MM.1S (cell line): ENCODE measurements around the gene TBL1XR1.

Source experiments
- DNase-seq: peaks from one replicate; pipeline ENCODE4 v3.0.0-alpha.2; 2015
- H2AFZ ChIP-seq: fragments of 300-600 bp; sonication (generic); 2 replicates; pipeline ENCODE4 v1.6.0; 2016; ENCODE audit warnings: antibody characterized with exemption, low read length
- H3F3A ChIP-seq: fragments of 300-600 bp; sonication (generic); 2 replicates; pipeline ENCODE4 v1.6.1; 2016; ENCODE audit warnings: mild to moderate bottlenecking, antibody characterized with exemption, low read length, moderate library complexity, mixed read lengths; ENCODE audit not compliant: insufficient read depth
- H3K27ac ChIP-seq: fragments of 300-600 bp; sonication (generic); 2 replicates; pipeline ENCODE4 v1.5.1; 2016; ENCODE audit warnings: mild to moderate bottlenecking, low read length
- H3K27me3 ChIP-seq: fragments of 300-600 bp; sonication (generic); replicated peaks from 2 replicates; pipeline ENCODE4 v1.6.0; 2016; ENCODE audit warnings: low read length; ENCODE audit not compliant: insufficient read depth
- H3K36me3 ChIP-seq: fragments of 300-600 bp; sonication (generic); replicated peaks from 2 replicates; pipeline ENCODE4 v1.6.1; 2016; ENCODE audit warnings: mild to moderate bottlenecking, low read length, mixed read lengths; ENCODE audit not compliant: insufficient read depth
- H3K4me1 ChIP-seq: fragments of 300-600 bp; sonication (generic); 2 replicates; pipeline ENCODE4 v1.6.1; 2016; ENCODE audit warnings: low read length, mixed read lengths
- H3K4me2 ChIP-seq: fragments of 300-600 bp; sonication (generic); 2 replicates; pipeline ENCODE4 v1.6.0; 2016; ENCODE audit warnings: low read depth, low read length
- H3K4me3 ChIP-seq: fragments of 300-600 bp; sonication (generic); 2 replicates; pipeline ENCODE4 v1.5.1; 2016; ENCODE audit warnings: low read length, mixed read lengths
- H3K79me2 ChIP-seq: fragments of 300-600 bp; sonication (generic); 2 replicates; pipeline ENCODE4 v1.6.1; 2016; ENCODE audit warnings: mixed run types, low read length, mixed read lengths
- H3K9ac ChIP-seq: fragments of 300-600 bp; sonication (generic); 2 replicates; pipeline ENCODE4 v1.6.1; 2016; ENCODE audit warnings: low read length, mixed read lengths
- H3K9me2 ChIP-seq: fragments of 300-600 bp; sonication (generic); replicated peaks from 2 replicates; pipeline ENCODE4 v1.6.1; 2016; ENCODE audit warnings: mild to moderate bottlenecking, low read length, mixed read lengths; ENCODE audit not compliant: insufficient read depth
- H3K9me3 ChIP-seq: fragments of 300-600 bp; sonication (generic); replicated peaks from 2 replicates; pipeline ENCODE4 v1.6.1; 2016; ENCODE audit warnings: mild to moderate bottlenecking, low read length, mixed read lengths; ENCODE audit not compliant: insufficient read depth
- H4K20me1 ChIP-seq: fragments of 300-600 bp; sonication (generic); 2 replicates; pipeline ENCODE4 v1.6.1; 2016; ENCODE audit warnings: mild to moderate bottlenecking, low read length, moderate library complexity, mixed read lengths; ENCODE audit not compliant: insufficient read depth
- CTCF ChIP-seq: fragments of 300-600 bp; sonication (generic); IDR thresholded peaks from 2 replicates; pipeline ENCODE4 v1.5.1; 2016; ENCODE audit warnings: antibody characterized with exemption, low read length, mixed read lengths
- EZH2 ChIP-seq: fragments of 300-600 bp; sonication (generic); optimal IDR thresholded peaks from 2 replicates; pipeline ENCODE3; 2017; ENCODE audit warnings: low read depth, mild to moderate bottlenecking, antibody characterized with exemption, low read length, mixed read lengths
- EZH2phosphoT487 ChIP-seq: fragments of 300-600 bp; sonication (generic); IDR thresholded peaks from 2 replicates; pipeline ENCODE4 v1.6.1; 2018; ENCODE audit warnings: antibody characterized with exemption, low read length

TBL1XR1 gene

DNA sequence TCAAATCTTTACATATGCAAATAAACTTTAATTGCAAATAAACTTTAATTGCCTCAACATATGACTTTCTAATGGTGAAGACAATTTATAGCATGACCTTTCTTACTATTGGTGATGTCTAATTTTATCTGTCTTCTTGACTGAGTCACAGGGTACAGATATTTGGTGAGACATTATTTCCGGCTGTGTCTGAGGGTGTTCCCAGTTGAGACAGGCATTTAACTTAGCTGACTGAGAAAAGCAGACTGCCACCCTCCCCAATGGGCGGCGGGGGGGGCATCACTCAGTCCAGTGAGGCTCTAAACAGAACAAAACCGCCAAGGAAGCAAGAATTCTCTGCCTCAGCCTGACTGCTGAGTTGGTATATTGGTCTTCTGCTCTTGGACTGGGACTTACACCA, 160.0 kb downstream of the TBL1XR1 start:
- H3F3A ChIP-seq: peaks cover 46% of the 10 kb centered on the region
- no peak overlapping the region for H3K4me2 ChIP-seq
- DNase-seq: no peak
- H3K4me1 ChIP-seq: peaks cover 27% of the 10 kb centered on the region
- H3K27ac ChIP-seq: no peak overlapping the region
- H3K36me3 ChIP-seq: peaks cover 33% of the 10 kb centered on the region; the same call in 1 of the 2 replicates
- no peaks in the 10 kb centered on the region for H3K27me3 ChIP-seq
- H3K9me3 ChIP-seq: no peaks in the 10 kb centered on the region
- no peaks in the 10 kb centered on the region; the same call in 1 of the 2 replicates for H4K20me1 ChIP-seq
- no peak overlapping the region for H3K4me3 ChIP-seq
- peaks cover 89% of the 10 kb centered on the region for H3K79me2 ChIP-seq
- H3K9me2 ChIP-seq: no peaks in the 10 kb centered on the region
- H3K9ac ChIP-seq: no peak overlapping the region
- H2AFZ ChIP-seq: no peak overlapping the region
- TF ChIP-seq CTCF (no peak), EZH2phosphoT487 (no peak), EZH2 (no peak)

DNA sequence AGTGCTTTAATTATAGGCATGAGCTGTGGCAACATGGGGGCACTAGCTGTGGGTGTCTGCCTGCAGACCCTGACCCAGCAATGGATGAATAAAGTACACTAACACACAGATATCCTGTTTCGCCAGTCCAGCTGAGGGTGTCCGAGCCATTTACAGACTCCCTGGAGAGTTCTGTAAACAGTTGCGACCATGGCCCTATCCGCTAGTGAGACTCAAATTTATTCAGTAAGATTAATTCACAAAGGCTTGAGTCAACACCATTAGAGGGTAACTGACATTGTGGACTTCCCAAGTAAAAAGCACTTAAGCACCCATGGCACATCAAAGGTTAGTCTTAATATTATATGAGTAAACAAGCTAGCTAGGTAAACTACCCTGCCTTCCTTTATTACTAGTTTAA, 161.6 kb downstream of the TBL1XR1 start:
- no peaks in the 10 kb centered on the region for H3K27me3 ChIP-seq
- no peak overlapping the region for H3K27ac ChIP-seq

DNA sequence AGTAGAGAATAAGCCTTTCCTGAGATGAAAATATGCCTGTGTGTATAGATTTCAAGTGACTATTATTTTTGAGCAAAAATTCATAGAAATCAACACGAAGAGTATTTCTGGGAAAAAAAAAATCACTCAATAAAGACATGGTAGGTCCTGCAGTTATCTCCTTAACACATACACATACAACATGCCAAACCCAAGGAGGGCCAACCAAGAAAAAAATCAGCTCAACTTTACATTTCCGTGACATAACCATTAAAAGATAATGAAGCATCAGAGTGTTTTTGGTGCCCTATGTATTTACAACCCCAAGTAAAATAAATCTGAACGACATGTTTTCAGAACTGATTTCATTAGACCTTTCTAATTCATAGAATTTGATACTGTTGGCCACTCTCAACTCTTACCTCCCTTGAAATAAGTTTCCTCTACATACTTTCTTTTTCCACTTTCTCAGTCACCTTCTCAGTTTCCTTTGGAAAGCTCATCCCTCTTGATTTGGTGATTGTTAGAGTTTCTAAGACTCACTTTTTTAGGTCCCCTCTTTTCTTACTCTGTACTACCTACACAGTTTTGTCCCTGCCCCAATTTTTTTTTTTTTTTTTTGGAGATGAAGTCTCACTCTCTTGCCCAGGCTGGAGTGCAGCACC, 162.3 kb downstream of the TBL1XR1 start:
- TF ChIP-seq EZH2phosphoT487 (no peak), EZH2 (no peak), CTCF (no peak)
- Histone ChIP-seq H3K9ac (no peak overlapping the region), H3K4me1 (peaks cover 7% of the 10 kb centered on the region), H3K9me3 (no peaks in the 10 kb centered on the region), H2AFZ (no peak overlapping the region), H3F3A (peaks cover 28% of the 10 kb centered on the region), H3K4me3 (no peak overlapping the region), H3K27me3 (no peaks in the 10 kb centered on the region), H3K9me2 (no peaks in the 10 kb centered on the region), H3K27ac (no peak overlapping the region), H3K36me3 (peaks cover 37% of the 10 kb centered on the region; the same call in 1 of the 2 replicates), H3K4me2 (no peak overlapping the region), H4K20me1 (no peaks in the 10 kb centered on the region; the same call in 1 of the 2 replicates), H3K79me2 (peaks cover 82% of the 10 kb centered on the region)
- DNase-seq: no peak

More for the DNA sequence above, 161.6 kb downstream of the TBL1XR1 start:
- Histone ChIP-seq H3K79me2 (peaks cover 84% of the 10 kb centered on the region), H3K9me2 (no peaks in the 10 kb centered on the region), H3K9ac (no peak overlapping the region), H2AFZ (no peak overlapping the region), H3F3A (peaks cover 35% of the 10 kb centered on the region), H3K4me3 (no peak overlapping the region), H4K20me1 (no peaks in the 10 kb centered on the region; the same call in 1 of the 2 replicates), H3K4me2 (no peak overlapping the region), H3K4me1 (peaks cover 14% of the 10 kb centered on the region), H3K36me3 (peaks cover 37% of the 10 kb centered on the region; the same call in 1 of the 2 replicates), H3K9me3 (no peaks in the 10 kb centered on the region)
- DNase-seq: no peak
- TF ChIP-seq EZH2phosphoT487: no peak
- TF ChIP-seq CTCF: no peak
- no peak for TF ChIP-seq EZH2
